A673 (cell line): ENCODE data around the gene CDK11B. TPM values are rescaled to one million over a fixed set of nuclear protein-coding genes. Genes with fewer than 3 reads are reported as not detected.

Experiments
- BruUV-seq: library from RNA; stranded (reverse); fragments of 400-500 nt; replicated peaks from 2 replicates; lab custom pipeline; 2021; lab: Mats Ljungman, UMichigan
- CTCF ChIA-PET: fragments of 300-600 bp; sonication (Branson Sonifier 250); formaldehyde crosslinking; loops from one replicate; lab custom pipeline; 2022; ENCODE audit warnings: antibody characterized with exemption; lab: Charles Lee
- POLR2A ChIA-PET: fragments of 300-600 bp; sonication (Branson Sonifier 250); formaldehyde crosslinking; loops from one replicate; lab custom pipeline; 2022; ENCODE audit warnings: antibody characterized with exemption; ENCODE audit not compliant: low non-redundant PET; lab: Charles Lee
- DNase-seq: peaks from one replicate; pipeline ENCODE4 v3.0.0-alpha.2; 2015; ENCODE audit warnings: low spot score
- H3K27ac ChIP-seq: fragments of 200-600 bp; sonication (generic); 2 replicates; pipeline ENCODE4 v1.5.1; 2016; ENCODE audit warnings: mixed run types, low read depth, mild to moderate bottlenecking, mixed read lengths, antibody characterized with exemption, low read length; ENCODE audit not compliant: poor library complexity, severe bottlenecking
- H3K27me3 ChIP-seq: fragments of 200-600 bp; sonication (generic); replicated peaks from 2 replicates; pipeline ENCODE4 v1.6.1; 2017; ENCODE audit warnings: mixed run types, low read depth, mild to moderate bottlenecking, mixed read lengths, antibody characterized with exemption, low read length; ENCODE audit not compliant: insufficient read depth, poor library complexity
- H3K36me3 ChIP-seq: fragments of 200-600 bp; sonication (generic); 2 replicates; pipeline ENCODE4 v1.6.1; 2016; ENCODE audit warnings: mixed run types, mild to moderate bottlenecking, mixed read lengths, antibody characterized with exemption, low read length; ENCODE audit not compliant: insufficient read depth, poor library complexity, severe bottlenecking
- H3K4me1 ChIP-seq: fragments of 200-600 bp; sonication (generic); 2 replicates; pipeline ENCODE4 v1.6.1; 2017; ENCODE audit warnings: mixed run types, mild to moderate bottlenecking, mixed read lengths, antibody characterized with exemption, low read length; ENCODE audit not compliant: insufficient read depth, poor library complexity, severe bottlenecking
- H3K4me3 ChIP-seq: fragments of 200-600 bp; sonication (generic); 2 replicates; pipeline ENCODE4 v1.5.1; 2016; ENCODE audit warnings: low read depth, mixed run types, mild to moderate bottlenecking, mixed read lengths, low read length; ENCODE audit not compliant: poor library complexity, severe bottlenecking
- H3K9me3 ChIP-seq: fragments of 200-600 bp; sonication (generic); 2 replicates; pipeline ENCODE4 v1.6.1; 2016; ENCODE audit warnings: mixed run types, low read depth, mild to moderate bottlenecking, mixed read lengths, antibody characterized with exemption, low read length; ENCODE audit not compliant: poor library complexity, severe bottlenecking
- EZH2 ChIP-seq: fragments of 200-600 bp; sonication (generic); IDR thresholded peaks from 2 replicates; pipeline ENCODE4 v1.6.1; 2017; ENCODE audit warnings: borderline replicate concordance, low read depth, mild to moderate bottlenecking, mixed read lengths, antibody characterized with exemption, low read length; ENCODE audit not compliant: poor library complexity, severe bottlenecking
- intact Hi-C: fragments of 100-400 bp; cut with micrococcal nuclease; formaldehyde crosslinking; loops from one replicate; pipeline ENCODE4 v1.10.0; 2022; ENCODE audit not compliant: unreplicated experiment
- total RNA-seq: library from RNA; stranded (reverse); gene quantifications from 2 replicates; pipeline ENCODE4 v1.2.3, GENCODE V29; 2021
- TF ChIP-seq, protein P1 (sequence below): fragments of 300-800, 200-600 bp; sonication (generic); conservative IDR thresholded peaks from 2 replicates; pipeline ENCODE4 v1.5.1; 2017; ENCODE audit warnings: low read depth, mild to moderate bottlenecking, antibody characterized with exemption, low read length, moderate library complexity, mixed read lengths

The CDK11B gene
- total RNA-seq, 1 experiment from 2014 or later = 38.1 TPM

DNA sequence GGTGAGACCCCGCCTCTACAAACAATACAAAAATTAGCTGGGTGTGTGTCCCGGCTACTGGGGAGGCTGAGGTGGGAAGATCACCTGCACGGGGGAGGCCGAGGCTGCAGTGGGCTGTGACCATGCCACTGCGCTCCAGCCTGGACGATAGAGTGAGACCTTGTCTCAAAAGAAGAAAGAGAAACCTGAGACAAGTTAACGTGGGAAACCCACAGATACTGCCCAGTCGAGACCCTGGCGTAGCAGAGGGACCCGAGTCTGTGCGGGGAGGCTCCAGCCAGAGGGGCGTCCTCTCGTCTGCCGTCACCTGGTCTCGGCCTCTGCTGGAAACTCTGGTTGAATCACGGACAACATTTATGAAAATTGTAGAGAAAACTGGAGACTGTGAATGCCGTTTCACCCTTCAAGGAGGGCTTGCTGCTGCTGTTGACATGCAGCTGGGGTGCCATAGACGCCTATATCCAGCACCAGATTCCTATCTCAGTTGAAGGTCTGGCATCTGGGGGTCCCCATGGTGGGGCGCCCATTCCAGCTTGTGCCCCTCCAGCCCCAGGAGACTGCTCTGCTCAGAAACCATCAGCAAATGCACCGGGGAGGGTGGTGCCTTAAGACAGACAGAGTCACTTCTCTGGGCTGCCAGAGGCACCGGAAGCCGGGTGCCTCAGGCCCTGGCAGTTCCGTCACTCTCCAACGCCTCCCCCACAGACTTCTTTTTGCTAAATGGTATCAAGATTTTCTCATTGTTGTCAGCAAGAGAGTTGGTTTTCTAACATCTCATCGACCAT, 13.6 kb upstream of the CDK11B start:
- no TSS peak for BruUV-seq
- Histone ChIP-seq H3K27me3 (no peaks in the 10 kb centered on the region), H3K4me1 (no peaks in the 10 kb centered on the region), H3K27ac (no peak overlapping the region), H3K36me3 (peaks cover 20% of the 10 kb centered on the region), H3K4me3 (no peak overlapping the region), H3K9me3 (no peaks in the 10 kb centered on the region)
- intact Hi-C loops = no loop called here
- CTCF ChIA-PET = no interaction called here
- POLR2A ChIA-PET = interaction anchor here (0.5 kb wide), 1 partner anchor 165 kb away, joined by 6 read pairs; no protein-coding TSS in a partner anchor
- TF ChIP-seq, protein P1, sequence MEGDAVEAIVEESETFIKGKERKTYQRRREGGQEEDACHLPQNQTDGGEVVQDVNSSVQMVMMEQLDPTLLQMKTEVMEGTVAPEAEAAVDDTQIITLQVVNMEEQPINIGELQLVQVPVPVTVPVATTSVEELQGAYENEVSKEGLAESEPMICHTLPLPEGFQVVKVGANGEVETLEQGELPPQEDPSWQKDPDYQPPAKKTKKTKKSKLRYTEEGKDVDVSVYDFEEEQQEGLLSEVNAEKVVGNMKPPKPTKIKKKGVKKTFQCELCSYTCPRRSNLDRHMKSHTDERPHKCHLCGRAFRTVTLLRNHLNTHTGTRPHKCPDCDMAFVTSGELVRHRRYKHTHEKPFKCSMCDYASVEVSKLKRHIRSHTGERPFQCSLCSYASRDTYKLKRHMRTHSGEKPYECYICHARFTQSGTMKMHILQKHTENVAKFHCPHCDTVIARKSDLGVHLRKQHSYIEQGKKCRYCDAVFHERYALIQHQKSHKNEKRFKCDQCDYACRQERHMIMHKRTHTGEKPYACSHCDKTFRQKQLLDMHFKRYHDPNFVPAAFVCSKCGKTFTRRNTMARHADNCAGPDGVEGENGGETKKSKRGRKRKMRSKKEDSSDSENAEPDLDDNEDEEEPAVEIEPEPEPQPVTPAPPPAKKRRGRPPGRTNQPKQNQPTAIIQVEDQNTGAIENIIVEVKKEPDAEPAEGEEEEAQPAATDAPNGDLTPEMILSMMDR = no peak
- TF ChIP-seq EZH2 = no peak
- no peak for DNase-seq

DNA sequence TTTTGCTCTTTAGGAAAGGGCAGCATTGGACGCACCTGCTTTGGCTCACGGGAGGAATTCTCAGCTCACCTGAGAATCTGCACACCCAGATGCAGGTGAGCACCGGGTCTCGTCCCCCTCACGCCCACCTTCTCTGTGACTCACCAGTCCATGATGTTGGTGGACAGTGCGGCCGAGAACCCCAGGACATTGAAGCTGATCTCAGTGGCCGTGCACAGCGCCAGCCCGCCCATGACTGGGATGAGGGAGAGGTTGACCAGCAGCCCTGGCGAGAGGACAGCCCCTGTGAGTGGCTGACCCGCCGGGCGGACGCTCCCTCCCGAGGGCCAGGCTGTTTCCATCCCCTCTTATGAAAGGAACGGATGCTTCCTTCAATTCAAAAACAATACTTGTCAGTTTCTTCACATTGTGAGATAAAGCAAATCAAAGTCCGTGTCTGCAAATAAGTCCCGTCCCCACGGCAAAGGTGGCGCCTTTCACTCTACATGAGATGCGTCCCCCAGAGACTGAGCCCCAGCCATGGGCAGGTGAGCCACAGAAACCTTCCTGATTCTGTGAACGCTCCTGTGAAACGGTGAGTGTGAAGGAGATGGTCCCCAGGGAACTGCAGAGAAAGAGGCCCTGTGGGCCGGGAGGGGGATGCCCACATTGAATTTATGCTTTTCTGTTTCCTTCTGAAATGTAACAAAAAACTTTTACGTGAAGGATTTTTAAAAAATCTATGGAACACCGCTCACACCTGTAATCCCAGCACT, 12.7 kb upstream of the CDK11B start:
- no peaks in the 10 kb centered on the region for H3K27me3 ChIP-seq

DNA sequence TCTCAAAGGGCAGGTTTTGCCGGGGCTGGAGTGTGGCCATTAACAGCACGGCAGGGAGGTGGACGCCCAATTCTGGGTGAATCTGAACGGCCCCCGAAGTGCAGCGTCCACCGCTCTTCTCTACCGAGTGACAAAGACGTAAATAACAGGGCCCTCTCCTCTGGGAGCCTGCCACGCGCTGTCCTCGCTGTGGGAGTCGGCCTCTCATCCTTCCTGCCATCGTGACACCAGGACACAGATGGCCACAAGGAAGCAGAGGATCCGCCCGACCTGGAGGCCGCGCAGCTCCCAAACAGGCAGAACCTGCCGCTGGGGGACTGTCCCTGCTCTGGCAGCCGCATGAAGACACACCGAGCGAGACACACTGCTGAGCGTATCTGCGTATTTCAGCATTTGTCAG, 12.1 kb upstream of the CDK11B start:
- DNase-seq = no peak
- ChIA-PET POLR2A (no interaction called here), CTCF (no interaction called here)
- no peaks in the 10 kb centered on the region for H3K9me3 ChIP-seq
- peaks cover 27% of the 10 kb centered on the region for H3K36me3 ChIP-seq
- no peak overlapping the region for H3K4me3 ChIP-seq
- intact Hi-C loops = no loop called here
- no peaks in the 10 kb centered on the region for H3K27me3 ChIP-seq
- no peak overlapping the region for H3K27ac ChIP-seq
- TF ChIP-seq, protein P1 = no peak
- TF ChIP-seq EZH2 = no peak
- no TSS peak for BruUV-seq
- no peaks in the 10 kb centered on the region for H3K4me1 ChIP-seq

More for the DNA sequence above, 12.7 kb upstream of the CDK11B start:
- no peak for DNase-seq
- BruUV-seq = no TSS peak
- Histone ChIP-seq H3K4me3 (no peak overlapping the region), H3K36me3 (peaks cover 21% of the 10 kb centered on the region), H3K27ac (no peak overlapping the region), H3K4me1 (no peaks in the 10 kb centered on the region), H3K9me3 (no peaks in the 10 kb centered on the region)
- ChIA-PET CTCF (no interaction called here), POLR2A (interaction anchor here (0.5 kb wide), 1 partner anchor 166 kb away, joined by 6 read pairs; no protein-coding TSS in a partner anchor)
- no peak for TF ChIP-seq EZH2
- TF ChIP-seq, protein P1 = no peak
- intact Hi-C loops = no loop called here
